ENCODE measurements around the gene CRHR1.

- TF ChIP-seq, protein P1, sequence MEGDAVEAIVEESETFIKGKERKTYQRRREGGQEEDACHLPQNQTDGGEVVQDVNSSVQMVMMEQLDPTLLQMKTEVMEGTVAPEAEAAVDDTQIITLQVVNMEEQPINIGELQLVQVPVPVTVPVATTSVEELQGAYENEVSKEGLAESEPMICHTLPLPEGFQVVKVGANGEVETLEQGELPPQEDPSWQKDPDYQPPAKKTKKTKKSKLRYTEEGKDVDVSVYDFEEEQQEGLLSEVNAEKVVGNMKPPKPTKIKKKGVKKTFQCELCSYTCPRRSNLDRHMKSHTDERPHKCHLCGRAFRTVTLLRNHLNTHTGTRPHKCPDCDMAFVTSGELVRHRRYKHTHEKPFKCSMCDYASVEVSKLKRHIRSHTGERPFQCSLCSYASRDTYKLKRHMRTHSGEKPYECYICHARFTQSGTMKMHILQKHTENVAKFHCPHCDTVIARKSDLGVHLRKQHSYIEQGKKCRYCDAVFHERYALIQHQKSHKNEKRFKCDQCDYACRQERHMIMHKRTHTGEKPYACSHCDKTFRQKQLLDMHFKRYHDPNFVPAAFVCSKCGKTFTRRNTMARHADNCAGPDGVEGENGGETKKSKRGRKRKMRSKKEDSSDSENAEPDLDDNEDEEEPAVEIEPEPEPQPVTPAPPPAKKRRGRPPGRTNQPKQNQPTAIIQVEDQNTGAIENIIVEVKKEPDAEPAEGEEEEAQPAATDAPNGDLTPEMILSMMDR (IDR thresholded peaks at IDR 0.05; ENCODE audit: low read length): no peak
- TF ChIP-seq EZH2phosphoT487 (IDR thresholded peaks at IDR 0.05; ENCODE audit: low read length) (no peak), EZH2 (optimal IDR thresholded peaks at IDR 0.05; ENCODE audit: low read depth, low read length) (no peak)
These were observed 36.2 kb upstream of the CRHR1 start for GRCh38 chr17:45747911-45748310.
